ENCODE data around the gene RBM34. TPM values are rescaled to one million over a fixed set of nuclear protein-coding genes. Genes with fewer than 3 reads are reported as not detected.
"Not testable (repeated sequence)": the region's sequence is repeated elsewhere in the genome, so short reads cannot be mapped to it uniquely, and the experiment has no call there.

Gene RBM34
- total RNA-seq, 6 experiments from 2014 or later = 16.6 to 37.7 (median 24.7) TPM

GRCh38 chr1:235203428-235203827, 42.4 kb upstream of the RBM34 start:
- Histone ChIP-seq H3K4me1 (no peaks in the 10 kb centered on the region), H3K27ac (no peak overlapping the region), H3K36me3 (peaks cover 0 to 3% (median 0%) of the 10 kb centered on the region in 4 donors), H3K27me3 (no peaks in the 10 kb centered on the region), H3K9me3 (no peaks in the 10 kb centered on the region), H3K4me3 (no peak overlapping the region)
- 90% methylated on average over 1 of the region's 1 CpG for WGBS (ENCODE audit: insufficient coverage, low coverage, low lambda C conversion rate, missing lambda C conversion rate)
- DNase-seq (no peak), ATAC-seq (no peak)
- intact Hi-C loops (cut with DNase I) = no loop called here
- no peak for TF ChIP-seq POLR2A (IDR thresholded peaks at IDR 0.05)
- TF ChIP-seq CTCF (IDR thresholded peaks at IDR 0.05) = no peak

GRCh38 chr1:235202447-235202846, 41.4 kb upstream of the RBM34 start:
- H3K4me1 ChIP-seq; intact Hi-C loops (cut with DNase I); H3K27ac ChIP-seq; DNase-seq; ATAC-seq; H3K4me3 ChIP-seq; H3K27me3 ChIP-seq; H3K9me3 ChIP-seq; H3K36me3 ChIP-seq: not testable (repeated sequence)
- WGBS (ENCODE audit: insufficient coverage, low coverage, low lambda C conversion rate, missing lambda C conversion rate) = 95% methylated on average over 2 of the region's 5 CpGs

GRCh38 chr1:235199441-235199840, 38.4 kb upstream of the RBM34 start:
- no peak for DNase-seq
- Histone ChIP-seq H3K27me3 (no peaks in the 10 kb centered on the region), H3K27ac (no peak overlapping the region), H3K4me3 (no peak overlapping the region), H3K36me3 (peaks cover 0 to 16% (median 6%) of the 10 kb centered on the region in 4 donors), H3K4me1 (no peaks in the 10 kb centered on the region), H3K9me3 (no peaks in the 10 kb centered on the region)
- WGBS (ENCODE audit: insufficient coverage, low coverage, low lambda C conversion rate, missing lambda C conversion rate) = 27% methylated on average over 6 of the region's 6 CpGs
- peak; percentile 55 to 81 (median 64) for ATAC-seq
- no peak for TF ChIP-seq POLR2A (IDR thresholded peaks at IDR 0.05)
- TF ChIP-seq CTCF (IDR thresholded peaks at IDR 0.05) = peak; percentile 19 to 39 (median 34)
- intact Hi-C loops (cut with DNase I) = no loop called here

GRCh38 chr1:235190431-235190830, 29.4 kb upstream of the RBM34 start:
- no peak for DNase-seq
- TF ChIP-seq CTCF (IDR thresholded peaks at IDR 0.05) = no peak
- TF ChIP-seq POLR2A (IDR thresholded peaks at IDR 0.05) = no peak
- H3K4me1 ChIP-seq = no peaks in the 10 kb centered on the region
- no peak for ATAC-seq
- H3K36me3 ChIP-seq = peaks cover 0 to 17% (median 8%) of the 10 kb centered on the region in 4 donors
- H3K27ac ChIP-seq = no peak overlapping the region
- H3K4me3 ChIP-seq = no peak overlapping the region
- H3K9me3 ChIP-seq = no peaks in the 10 kb centered on the region
- intact Hi-C loops (cut with DNase I) = no loop called here
- H3K27me3 ChIP-seq = no peaks in the 10 kb centered on the region

GRCh38 chr1:235187316-235187715, 26.3 kb upstream of the RBM34 start:
- H3K9me3 ChIP-seq = no peaks in the 10 kb centered on the region
- no peak overlapping the region for H3K4me3 ChIP-seq
- H3K4me1 ChIP-seq = no peaks in the 10 kb centered on the region
- intact Hi-C loops (cut with DNase I) = no loop called here
- H3K27ac ChIP-seq = no peak overlapping the region
- WGBS (ENCODE audit: insufficient coverage, low coverage, low lambda C conversion rate, missing lambda C conversion rate) = 94% methylated on average over 4 of the region's 4 CpGs
- DNase-seq (no peak), ATAC-seq (no peak)
- no peak for TF ChIP-seq POLR2A (IDR thresholded peaks at IDR 0.05)
- no peak for TF ChIP-seq CTCF (IDR thresholded peaks at IDR 0.05)
- no peaks in the 10 kb centered on the region for H3K27me3 ChIP-seq
- peaks cover 0 to 9% (median 0%) of the 10 kb centered on the region in 4 donors for H3K36me3 ChIP-seq

All from right lobe of liver (tissue), 6 donors.